Prostate gland (tissue), 2 donors: Measurements from ENCODE around the gene FADS2.

Experiments
- POLR2AphosphoS5 ChIP-seq: sonication (generic); formaldehyde crosslinking; IDR thresholded peaks from one replicate; pipeline ENCODE4 v1.6.1; 2017; ENCODE audit warnings: antibody characterized with exemption
- TF ChIP-seq, protein P1 (sequence below), 4 experiments: fragments of 200-600 bp in 2 of 4; fragments of 450-650 bp in 2 of 4; sonication (generic) in 2 of 4; IDR thresholded peaks; 1 replicate in 3 of 4; 2 replicates in 1 of 4; pipeline ENCODE4 v1.5.1; 2016 to 2019; ENCODE audit warnings: antibody characterized with exemption in 4 of 4, mild to moderate bottlenecking in 2 of 4, moderate library complexity in 2 of 4

- TF ChIP-seq, protein P1, sequence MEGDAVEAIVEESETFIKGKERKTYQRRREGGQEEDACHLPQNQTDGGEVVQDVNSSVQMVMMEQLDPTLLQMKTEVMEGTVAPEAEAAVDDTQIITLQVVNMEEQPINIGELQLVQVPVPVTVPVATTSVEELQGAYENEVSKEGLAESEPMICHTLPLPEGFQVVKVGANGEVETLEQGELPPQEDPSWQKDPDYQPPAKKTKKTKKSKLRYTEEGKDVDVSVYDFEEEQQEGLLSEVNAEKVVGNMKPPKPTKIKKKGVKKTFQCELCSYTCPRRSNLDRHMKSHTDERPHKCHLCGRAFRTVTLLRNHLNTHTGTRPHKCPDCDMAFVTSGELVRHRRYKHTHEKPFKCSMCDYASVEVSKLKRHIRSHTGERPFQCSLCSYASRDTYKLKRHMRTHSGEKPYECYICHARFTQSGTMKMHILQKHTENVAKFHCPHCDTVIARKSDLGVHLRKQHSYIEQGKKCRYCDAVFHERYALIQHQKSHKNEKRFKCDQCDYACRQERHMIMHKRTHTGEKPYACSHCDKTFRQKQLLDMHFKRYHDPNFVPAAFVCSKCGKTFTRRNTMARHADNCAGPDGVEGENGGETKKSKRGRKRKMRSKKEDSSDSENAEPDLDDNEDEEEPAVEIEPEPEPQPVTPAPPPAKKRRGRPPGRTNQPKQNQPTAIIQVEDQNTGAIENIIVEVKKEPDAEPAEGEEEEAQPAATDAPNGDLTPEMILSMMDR (IDR thresholded peaks at IDR 0.05): no peak
- no peak for TF ChIP-seq POLR2AphosphoS5
These were observed 60.5 kb downstream of the FADS2 start for GRCh38 chr11:61888590-61888989.
